ENCODE results near the gene HERC4.

HERC4 gene, protein sequence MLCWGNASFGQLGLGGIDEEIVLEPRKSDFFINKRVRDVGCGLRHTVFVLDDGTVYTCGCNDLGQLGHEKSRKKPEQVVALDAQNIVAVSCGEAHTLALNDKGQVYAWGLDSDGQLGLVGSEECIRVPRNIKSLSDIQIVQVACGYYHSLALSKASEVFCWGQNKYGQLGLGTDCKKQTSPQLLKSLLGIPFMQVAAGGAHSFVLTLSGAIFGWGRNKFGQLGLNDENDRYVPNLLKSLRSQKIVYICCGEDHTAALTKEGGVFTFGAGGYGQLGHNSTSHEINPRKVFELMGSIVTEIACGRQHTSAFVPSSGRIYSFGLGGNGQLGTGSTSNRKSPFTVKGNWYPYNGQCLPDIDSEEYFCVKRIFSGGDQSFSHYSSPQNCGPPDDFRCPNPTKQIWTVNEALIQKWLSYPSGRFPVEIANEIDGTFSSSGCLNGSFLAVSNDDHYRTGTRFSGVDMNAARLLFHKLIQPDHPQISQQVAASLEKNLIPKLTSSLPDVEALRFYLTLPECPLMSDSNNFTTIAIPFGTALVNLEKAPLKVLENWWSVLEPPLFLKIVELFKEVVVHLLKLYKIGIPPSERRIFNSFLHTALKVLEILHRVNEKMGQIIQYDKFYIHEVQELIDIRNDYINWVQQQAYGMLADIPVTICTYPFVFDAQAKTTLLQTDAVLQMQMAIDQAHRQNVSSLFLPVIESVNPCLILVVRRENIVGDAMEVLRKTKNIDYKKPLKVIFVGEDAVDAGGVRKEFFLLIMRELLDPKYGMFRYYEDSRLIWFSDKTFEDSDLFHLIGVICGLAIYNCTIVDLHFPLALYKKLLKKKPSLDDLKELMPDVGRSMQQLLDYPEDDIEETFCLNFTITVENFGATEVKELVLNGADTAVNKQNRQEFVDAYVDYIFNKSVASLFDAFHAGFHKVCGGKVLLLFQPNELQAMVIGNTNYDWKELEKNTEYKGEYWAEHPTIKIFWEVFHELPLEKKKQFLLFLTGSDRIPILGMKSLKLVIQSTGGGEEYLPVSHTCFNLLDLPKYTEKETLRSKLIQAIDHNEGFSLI

DNA sequence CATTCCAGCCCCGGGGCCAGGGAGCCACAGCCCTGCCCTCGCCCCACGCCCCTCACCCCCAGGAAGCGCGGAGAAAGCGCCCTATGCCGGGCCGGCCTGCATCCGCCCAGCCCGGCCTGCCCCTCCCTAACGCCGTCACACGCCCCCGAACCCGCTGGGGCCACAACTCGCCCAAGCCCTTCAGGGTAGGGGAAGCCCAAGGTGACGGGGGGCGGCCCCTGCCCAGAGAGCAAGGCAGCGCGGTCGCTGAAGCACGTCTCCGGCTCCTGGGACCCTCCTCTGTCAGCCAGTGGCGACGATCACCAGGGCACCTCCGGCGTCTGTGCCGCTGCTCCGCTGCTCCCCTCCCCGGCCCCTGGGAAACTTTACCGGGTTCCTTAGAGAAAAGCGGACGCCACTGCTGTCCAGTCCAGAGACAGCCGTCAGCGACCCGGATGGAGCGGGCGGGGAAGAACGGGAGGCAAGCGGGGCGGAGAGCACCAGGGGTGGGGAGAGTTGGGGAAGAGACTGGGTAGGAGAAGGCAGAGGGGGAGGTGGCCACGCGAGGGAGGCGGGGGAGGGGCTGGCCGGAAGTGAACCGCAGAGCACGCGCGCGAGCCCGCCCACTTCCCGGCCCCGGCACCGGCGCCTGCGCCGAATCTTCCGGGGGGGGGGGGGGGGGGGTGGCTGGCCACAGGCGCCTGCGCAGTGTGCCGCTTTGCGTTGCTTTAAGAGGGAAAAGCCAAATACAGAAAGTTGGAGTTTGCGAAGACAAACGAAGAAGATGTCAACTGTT is at the start of gene HERC4:
Gene HERC4, minus strand, starts transcription at position 509 of the 775 bp plus-strand sequence. CDS start 2,175 bp downstream, outside the sequence.
- peak; percentile 89 to 92 for DNase-seq

- DNase-seq, result no peak
Observed at GRCh38 chr10:68124718-68125117, 49.6 kb upstream of the HERC4 start.

DNA sequence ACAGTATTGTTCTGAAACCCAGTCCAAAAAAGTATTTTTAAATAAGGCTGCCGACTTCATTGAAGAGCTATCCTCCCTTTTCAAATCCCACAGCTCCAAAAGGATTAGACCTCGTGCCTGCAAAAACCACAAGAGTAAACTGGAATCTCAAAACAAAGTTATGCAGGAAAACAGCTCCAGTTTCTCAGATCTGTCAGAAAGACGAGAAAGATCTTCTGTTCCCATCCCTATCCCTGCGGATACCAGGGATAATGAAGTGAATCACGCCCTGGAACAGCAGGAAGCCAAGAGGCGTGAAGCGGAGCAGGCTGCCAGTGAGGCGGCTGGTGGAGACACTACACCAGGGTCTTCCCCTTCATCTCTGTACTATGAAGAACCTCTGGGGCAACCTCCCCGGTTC is 46.8 kb upstream of the HERC4 start:
- DNase-seq, result no peak

- no peak for DNase-seq
Observed at GRCh38 chr10:68121020-68121743, 46.1 kb upstream of the HERC4 start.

- DNase-seq, result no peak
Observed at GRCh38 chr10:68118657-68119056, 43.6 kb upstream of the HERC4 start.

DNA sequence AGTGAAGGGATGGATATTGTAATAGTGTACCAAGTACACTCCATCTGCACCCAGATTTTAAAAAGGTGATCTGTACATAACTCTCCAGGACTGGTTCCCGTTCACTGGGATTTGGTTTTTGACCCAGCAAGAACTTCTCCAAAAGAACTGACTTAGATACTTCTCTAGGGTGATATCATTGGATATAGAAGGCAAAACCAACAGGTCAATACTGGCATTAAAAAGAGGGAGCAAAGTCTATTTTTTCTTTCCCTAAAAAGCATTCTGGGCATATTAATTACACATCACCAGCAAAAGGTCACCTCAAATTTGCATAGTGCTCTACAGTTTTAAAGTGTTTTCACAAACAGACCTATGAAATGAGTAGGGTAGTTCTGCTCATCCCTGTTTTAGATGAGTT is 37.8 kb upstream of the HERC4 start:
- no peak for DNase-seq

DNA sequence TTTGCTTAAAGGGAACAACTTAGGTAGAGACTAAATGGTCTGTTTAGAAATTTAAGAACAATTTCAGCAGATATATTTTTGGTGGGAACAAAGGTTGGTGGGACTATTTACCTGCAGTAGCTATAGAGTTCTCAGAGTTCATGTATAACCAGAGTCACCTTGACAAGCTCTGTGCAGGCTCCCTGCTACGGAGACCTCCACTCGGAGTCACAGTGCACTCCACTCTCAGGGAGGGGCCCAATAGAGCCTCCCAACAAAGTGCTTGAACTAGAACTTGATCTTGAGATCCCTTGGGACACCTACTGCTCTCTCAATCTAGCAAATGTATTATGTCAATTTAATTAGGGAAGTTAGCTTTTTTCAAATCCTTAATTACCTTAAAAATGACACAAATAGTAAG is 36.5 kb upstream of the HERC4 start:
- no peak for DNase-seq

GRCh38 chr10:68110027-68110426 is 34.9 kb upstream of the HERC4 start:
- no peak for DNase-seq

DNA sequence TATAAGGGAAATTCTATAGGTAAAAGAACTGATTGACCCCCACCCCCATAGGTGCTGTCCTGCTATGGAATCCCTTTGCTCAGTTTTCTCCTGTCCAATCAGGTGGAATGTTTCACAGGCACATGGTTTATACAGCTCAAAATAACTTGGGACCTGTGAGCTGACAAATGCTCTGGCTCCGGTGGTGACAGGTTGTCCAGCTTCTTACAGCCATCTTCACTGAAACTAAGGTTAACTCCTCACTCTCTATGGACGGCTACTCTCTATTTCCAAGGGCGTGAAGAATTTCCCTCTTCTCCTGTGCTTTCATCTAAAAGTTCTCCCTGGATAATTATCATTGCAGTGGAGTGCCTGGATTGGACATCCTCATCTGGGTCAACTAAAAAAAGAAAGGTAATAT is 34.2 kb upstream of the HERC4 start, which contains the start of gene MYPN:
Gene MYPN, plus strand, starts transcription at position 158 of the 400 bp plus-strand sequence. CDS start 11,951 bp downstream, outside the sequence.
- no peak for DNase-seq

DNA sequence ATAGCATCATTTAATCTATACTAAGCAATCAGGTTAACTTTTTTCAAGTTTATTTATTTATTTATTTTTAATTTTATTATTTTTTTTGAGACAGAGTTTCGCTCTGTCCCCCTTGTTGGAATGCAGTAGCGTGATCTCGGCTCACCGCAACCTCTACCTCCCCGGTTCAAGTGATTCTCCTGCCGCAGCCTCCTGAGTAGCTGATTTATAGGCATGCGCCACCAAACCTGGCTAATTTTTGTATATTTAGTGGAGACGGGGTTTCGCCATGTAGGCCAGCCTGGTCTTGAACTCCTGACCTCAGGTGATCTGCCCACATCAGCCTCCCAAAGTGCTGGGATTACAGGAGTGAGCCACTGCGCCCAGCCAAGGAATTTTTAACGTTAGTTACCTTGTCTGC is 33.6 kb upstream of the HERC4 start:
- DNase-seq, result no peak

DNA sequence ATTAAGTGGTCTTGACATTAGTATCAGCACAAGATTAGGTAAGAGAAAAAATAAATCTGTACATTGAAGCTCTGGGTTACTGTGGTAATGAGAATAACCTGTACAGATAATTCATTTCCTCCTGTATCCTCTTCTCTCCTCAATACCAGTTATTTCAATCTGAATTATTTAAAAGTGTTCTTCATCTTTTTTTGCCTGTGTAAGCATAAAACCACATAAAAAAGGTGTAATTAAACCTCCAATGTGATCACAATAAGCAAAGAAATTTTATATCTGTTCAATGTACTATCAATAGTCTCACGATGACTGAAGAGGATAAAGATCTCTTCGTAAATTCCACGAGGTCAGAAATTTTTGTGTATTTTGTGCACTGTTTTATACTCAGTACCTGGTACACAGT is 33.0 kb upstream of the HERC4 start:
- no peak for DNase-seq

GRCh38 chr10:68107651-68108050 is 32.6 kb upstream of the HERC4 start:
- no peak for DNase-seq

GRCh38 chr10:68106656-68107055 is 31.6 kb upstream of the HERC4 start:
- DNase-seq, result no peak

DNA sequence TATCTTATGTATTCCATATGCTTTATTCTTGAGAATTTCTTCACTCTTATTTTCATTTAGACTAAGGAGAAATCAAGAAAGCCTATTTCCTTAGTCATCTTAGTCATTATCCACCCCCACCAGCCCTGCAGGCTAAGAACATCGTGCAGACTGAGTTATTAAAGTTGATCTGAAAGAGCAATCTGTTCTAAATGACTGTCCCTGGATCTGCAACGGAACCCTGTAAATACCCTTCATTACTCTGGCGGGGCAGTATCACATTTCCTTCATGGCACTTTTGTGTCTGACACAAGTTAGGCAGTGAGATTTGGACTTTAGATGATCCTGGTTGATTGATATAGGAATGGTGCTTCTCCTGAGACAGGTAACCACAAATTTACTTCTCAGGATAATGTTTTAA is 30.7 kb upstream of the HERC4 start:
- DNase-seq, result no peak

- no peak for DNase-seq
Observed at GRCh38 chr10:68103901-68104300, 28.8 kb upstream of the HERC4 start.

DNA sequence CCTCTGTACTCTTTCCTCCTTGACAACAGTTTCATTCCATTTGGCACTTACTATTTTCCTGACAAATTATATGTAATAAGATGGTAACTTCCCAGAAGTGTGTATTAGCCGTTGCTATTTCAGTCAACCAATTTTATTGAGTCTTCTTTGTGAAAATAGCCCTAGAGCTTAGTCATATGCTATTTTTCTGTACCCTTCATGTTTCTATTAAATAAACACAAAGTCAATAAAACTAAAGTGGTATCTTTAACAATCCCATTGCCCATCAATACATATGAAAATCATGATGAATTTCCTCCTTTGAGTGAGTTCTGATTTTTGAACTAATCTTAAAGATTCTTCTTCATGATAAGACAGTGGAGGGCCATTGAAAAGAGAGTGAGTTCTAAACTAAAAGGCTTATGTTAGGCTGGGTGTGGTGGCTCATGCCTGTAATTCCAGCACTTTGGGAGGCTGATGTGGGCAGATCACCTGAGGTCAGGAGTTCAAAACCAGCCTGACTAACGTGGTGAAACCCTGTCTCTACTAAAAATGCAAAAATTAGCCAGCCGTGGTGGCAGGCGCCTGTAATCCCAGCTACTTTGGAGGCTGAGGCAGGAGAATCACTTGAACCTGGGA is 28.3 kb upstream of the HERC4 start:
- DNase-seq, result no peak

DNA sequence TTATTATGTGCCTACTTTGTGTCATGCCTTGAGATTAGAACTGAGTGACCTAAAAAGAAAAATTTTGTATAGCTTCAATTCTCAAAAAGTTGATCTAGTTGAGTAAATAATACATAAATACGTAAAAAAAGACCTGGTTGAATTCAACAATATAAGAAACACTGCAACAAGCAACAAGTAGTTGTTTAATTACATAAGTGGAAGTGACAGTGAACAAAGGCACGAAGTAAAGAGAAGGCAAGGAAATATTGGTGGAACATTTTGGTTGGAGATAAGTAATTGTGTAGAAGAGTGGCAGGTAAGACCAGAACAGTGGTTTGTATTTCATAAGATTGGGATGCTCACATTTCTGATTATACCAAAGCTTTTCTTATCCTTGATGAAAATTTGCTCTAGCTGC is 26.0 kb upstream of the HERC4 start:
- DNase-seq, result no peak

GRCh38 chr10:68099736-68100135 is 24.7 kb upstream of the HERC4 start:
- no peak for DNase-seq

DNA sequence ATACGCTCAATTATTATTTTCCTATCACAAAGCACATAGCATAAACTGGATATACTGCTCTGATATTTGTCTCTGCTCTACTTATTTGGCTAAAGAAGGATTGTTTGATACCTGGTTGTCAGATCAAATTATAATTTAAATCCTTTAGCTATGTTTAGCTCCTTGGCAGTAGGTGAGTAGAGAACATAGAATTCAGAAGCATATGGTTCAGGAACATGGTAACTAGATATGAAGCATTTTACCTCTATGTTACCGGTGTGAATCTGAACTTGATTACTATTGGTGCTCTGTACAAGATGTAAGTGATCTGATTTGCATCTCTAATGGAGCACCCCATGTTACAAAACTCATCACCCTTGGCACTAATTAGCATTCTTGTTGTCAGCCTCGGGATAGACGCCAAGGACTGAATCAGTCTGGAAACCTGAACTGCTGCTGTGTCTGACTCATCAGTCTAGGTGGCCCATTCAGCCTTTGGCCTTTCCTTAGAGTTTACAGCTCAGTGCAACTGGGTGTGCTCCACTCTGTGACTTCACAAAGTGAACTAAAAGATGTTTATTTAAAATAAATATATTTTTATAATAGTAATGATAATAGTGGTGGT is 21.9 kb upstream of the HERC4 start:
- no peak for DNase-seq

GRCh38 chr10:68095153-68095552 is 20.1 kb upstream of the HERC4 start:
- DNase-seq, result no peak

GRCh38 chr10:68092512-68092911 is 17.4 kb upstream of the HERC4 start:
- DNase-seq, result no peak

All from hippocampal formation (tissue), 2 donors.